T-helper 22 cell (primary cell): ENCODE data around the gene FLG.
"Not testable (repeated sequence)": the region's sequence is repeated elsewhere in the genome, so short reads cannot be mapped to it uniquely, and the experiment has no call there.

ENCODE experiments used
- DNase-seq: peaks from one replicate; pipeline ENCODE4 v3.0.0-alpha.2; 2020; ENCODE audit warnings: low read depth

The FLG gene

DNA sequence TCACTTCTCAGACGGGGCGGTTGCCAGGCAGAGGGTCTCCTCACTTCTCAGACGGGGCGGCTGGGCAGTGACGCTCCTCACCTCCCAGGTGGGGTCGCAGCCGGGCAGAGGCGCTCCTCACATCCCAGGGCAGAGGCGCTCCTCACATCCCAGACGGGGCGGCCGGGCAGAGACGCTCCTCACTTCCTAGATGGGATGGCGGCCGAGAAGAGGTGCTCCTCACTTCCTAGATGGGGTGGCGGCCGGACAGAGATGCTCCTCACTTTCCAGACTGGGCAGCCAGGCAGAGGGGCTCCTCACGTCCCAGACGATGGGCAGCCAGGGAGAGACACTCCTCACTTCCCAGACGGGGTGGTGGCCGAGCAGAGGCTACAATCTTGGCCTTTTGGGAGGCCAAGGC lies 68.6 kb downstream of the FLG start:
- not testable (repeated sequence) for DNase-seq
